Effector memory CD8-positive, alpha-beta T cell (primary cell): ENCODE measurements around the gene ADAMTS17.
A peak's percentile ranks its signal among the peaks of the same experiment; 100 is the strongest.

Source experiments
- ATAC-seq: fragments of 150-1000 bp; cut with Tn5 transposase; replicated peaks from 2 replicates; pipeline ENCODE4 v1.10.0; 2021; ENCODE audit warnings: mild to moderate bottlenecking, moderate library complexity
- DNase-seq, 3 experiments: peaks; one replicate each; pipeline ENCODE4 v3.0.0; 2021
- H3K27ac Mint-ChIP-seq, 2 donors: one replicate each; pipeline ENCODE4 v1.8.0; 2022; ENCODE audit warnings: mild to moderate bottlenecking in 2 of 2, mixed read lengths in 2 of 2, moderate library complexity in 2 of 2
- H3K27me3 Mint-ChIP-seq, 2 donors: one replicate each; pipeline ENCODE4 v1.8.0; 2022; ENCODE audit warnings: mixed read lengths in 2 of 2
- H3K36me3 Mint-ChIP-seq: one replicate; pipeline ENCODE4 v1.8.0; 2022; ENCODE audit warnings: mild to moderate bottlenecking, moderate library complexity, mixed read lengths; ENCODE audit not compliant: insufficient read depth
- H3K4me1 Mint-ChIP-seq, 2 donors: one replicate each; pipeline ENCODE4 v1.8.0; 2022; ENCODE audit warnings: low read depth in 2 of 2, mixed read lengths in 2 of 2
- H3K4me3 Mint-ChIP-seq, 2 donors: one replicate each; pipeline ENCODE4 v1.8.0; 2022; ENCODE audit warnings: mild to moderate bottlenecking in 2 of 2, mixed read lengths in 2 of 2, moderate library complexity in 2 of 2
- H3K9me3 Mint-ChIP-seq, 2 donors: one replicate each; pipeline ENCODE4 v1.8.0; 2022; ENCODE audit warnings: mixed read lengths in 2 of 2

Gene ADAMTS17

DNA sequence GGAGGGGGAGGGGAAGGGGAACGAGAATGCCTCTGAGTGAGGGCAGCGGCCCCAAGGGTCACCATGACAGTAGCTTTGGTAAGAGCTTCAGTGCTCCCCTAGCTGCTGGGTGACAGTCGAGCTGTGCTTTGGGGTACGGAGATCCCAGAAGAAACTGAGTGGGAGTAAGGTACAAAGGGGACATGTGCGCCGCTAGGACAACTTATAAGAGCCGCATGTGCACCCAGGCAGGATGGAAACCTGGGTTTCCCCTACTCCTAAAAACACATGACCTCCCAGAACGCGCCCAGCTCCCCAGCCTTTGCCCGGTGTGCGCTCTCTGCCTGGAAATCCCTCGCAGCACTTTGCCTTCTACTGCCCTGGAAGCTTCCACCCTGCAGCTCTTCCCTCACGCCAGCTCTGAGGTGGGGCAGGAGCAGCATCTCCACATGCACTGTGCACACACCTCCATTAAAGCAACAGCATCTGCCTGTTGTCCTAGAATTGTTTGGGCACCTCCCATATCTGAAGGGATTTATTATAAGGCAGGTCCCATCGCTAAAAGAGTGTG lies 232.2 kb downstream of the ADAMTS17 start:
- H3K9me3 Mint-ChIP-seq: no peaks in the 10 kb centered on the region
- no peak overlapping the region for H3K27ac Mint-ChIP-seq
- H3K27me3 Mint-ChIP-seq: no peaks in the 10 kb centered on the region
- DNase-seq (no peak), ATAC-seq (no peak)
- no peak overlapping the region for H3K4me3 Mint-ChIP-seq
- H3K36me3 Mint-ChIP-seq: no peaks in the 10 kb centered on the region
- H3K4me1 Mint-ChIP-seq: peaks cover 0 to 8% of the 10 kb centered on the region in 2 donors

GRCh38 chr15:100108846-100109245 lies 232.9 kb downstream of the ADAMTS17 start:
- Mint-ChIP-seq H3K4me3 (no peak overlapping the region), H3K9me3 (no peaks in the 10 kb centered on the region), H3K36me3 (no peaks in the 10 kb centered on the region), H3K27me3 (no peaks in the 10 kb centered on the region), H3K4me1 (peaks cover 0 to 8% of the 10 kb centered on the region in 2 donors), H3K27ac (no peak overlapping the region)
- no peak for ATAC-seq
- DNase-seq: no peak

GRCh38 chr15:100108346-100108745 lies 233.4 kb downstream of the ADAMTS17 start:
- Mint-ChIP-seq H3K4me3 (no peak overlapping the region), H3K4me1 (peaks cover 0 to 8% of the 10 kb centered on the region in 2 donors), H3K9me3 (no peaks in the 10 kb centered on the region), H3K36me3 (no peaks in the 10 kb centered on the region), H3K27ac (no peak overlapping the region), H3K27me3 (no peaks in the 10 kb centered on the region)
- DNase-seq: no peak
- ATAC-seq: no peak

- H3K27me3 Mint-ChIP-seq: no peaks in the 10 kb centered on the region
- ATAC-seq (no peak), DNase-seq (no peak)
- no peaks in the 10 kb centered on the region for H3K9me3 Mint-ChIP-seq
- no peak overlapping the region for H3K27ac Mint-ChIP-seq
- H3K4me3 Mint-ChIP-seq: no peak overlapping the region
- peaks cover 0 to 8% of the 10 kb centered on the region in 2 donors for H3K4me1 Mint-ChIP-seq
- no peaks in the 10 kb centered on the region for H3K36me3 Mint-ChIP-seq
Observed at GRCh38 chr15:100107606-100108225, 234.1 kb downstream of the ADAMTS17 start.

DNA sequence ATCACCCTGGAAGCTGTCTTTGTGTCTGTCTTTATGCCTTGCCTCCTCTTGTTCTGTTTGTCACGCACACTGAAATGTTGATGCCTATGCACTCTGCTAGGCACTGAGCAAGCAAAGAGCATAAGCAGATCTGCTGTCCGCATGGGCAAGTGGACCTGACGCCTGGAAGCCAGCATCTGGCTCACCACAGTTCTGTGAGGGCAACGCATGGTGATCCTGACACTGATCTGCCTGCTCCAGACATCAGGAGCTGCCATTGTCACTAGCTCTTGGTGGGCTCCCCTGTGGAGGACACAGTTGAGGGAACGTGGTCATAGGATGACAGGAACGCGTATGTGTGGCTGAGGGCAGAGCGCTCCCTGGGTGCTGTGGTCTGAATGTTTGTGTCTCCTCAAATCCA lies 234.6 kb downstream of the ADAMTS17 start:
- H3K36me3 Mint-ChIP-seq: no peaks in the 10 kb centered on the region
- no peak overlapping the region for H3K4me3 Mint-ChIP-seq
- no peaks in the 10 kb centered on the region for H3K27me3 Mint-ChIP-seq
- peaks cover 0 to 8% of the 10 kb centered on the region in 2 donors for H3K4me1 Mint-ChIP-seq
- no peak for ATAC-seq
- H3K9me3 Mint-ChIP-seq: no peaks in the 10 kb centered on the region
- no peak for DNase-seq
- H3K27ac Mint-ChIP-seq: no peak overlapping the region

GRCh38 chr15:100106732-100107131 lies 235.0 kb downstream of the ADAMTS17 start:
- no peaks in the 10 kb centered on the region for H3K27me3 Mint-ChIP-seq
- H3K4me1 Mint-ChIP-seq: peaks cover 0 to 8% of the 10 kb centered on the region in 2 donors
- H3K4me3 Mint-ChIP-seq: no peak overlapping the region
- H3K9me3 Mint-ChIP-seq: no peaks in the 10 kb centered on the region
- ATAC-seq: no peak
- peak overlapping the region in 1 of 2 donors; percentile 22 for H3K27ac Mint-ChIP-seq
- DNase-seq: no peak
- H3K36me3 Mint-ChIP-seq: no peaks in the 10 kb centered on the region

DNA sequence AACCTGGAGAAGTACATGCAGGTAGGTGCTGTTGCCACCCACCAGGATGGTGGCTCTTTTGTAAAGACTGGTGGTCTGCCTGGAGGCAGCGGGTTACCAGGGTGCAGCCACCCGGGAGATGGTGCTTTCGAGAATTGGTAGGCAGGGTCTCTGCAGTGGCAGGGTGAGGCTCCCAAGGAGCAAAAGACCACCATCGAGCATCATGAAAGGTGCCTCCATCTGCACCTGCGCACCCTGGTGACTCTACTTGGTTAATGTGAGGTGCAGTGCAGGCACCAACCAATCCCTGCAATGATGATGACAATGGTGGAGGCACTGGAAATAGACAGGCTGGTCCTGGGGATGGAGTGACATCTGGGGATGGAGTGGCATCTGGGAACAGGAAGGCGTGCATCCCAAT lies 236.7 kb downstream of the ADAMTS17 start:
- Mint-ChIP-seq H3K36me3 (no peaks in the 10 kb centered on the region), H3K27me3 (no peaks in the 10 kb centered on the region), H3K4me1 (peaks cover 0 to 2% of the 10 kb centered on the region in 2 donors), H3K9me3 (no peaks in the 10 kb centered on the region), H3K4me3 (no peak overlapping the region), H3K27ac (no peak overlapping the region)
- ATAC-seq (no peak), DNase-seq (no peak)

DNA sequence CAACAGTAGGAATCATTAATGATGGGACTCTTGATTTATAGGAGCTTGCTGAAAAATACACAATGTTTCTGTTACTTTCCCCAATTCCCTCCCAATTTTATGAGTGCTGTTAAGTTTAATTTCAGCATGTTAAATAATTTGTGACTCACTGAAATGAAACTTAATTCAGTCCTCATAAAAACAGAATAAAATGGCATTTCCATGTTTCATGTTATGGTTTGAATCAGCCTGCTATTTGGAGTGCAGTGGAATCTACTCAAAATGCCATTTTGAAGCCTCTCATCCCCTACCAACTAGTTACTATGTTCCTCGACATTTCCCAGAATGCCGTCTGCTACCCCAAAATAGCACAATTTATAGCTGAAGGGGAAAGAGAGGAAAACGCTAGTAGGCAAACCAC lies 237.5 kb downstream of the ADAMTS17 start:
- Mint-ChIP-seq H3K36me3 (no peaks in the 10 kb centered on the region), H3K9me3 (no peaks in the 10 kb centered on the region), H3K4me1 (no peaks in the 10 kb centered on the region), H3K27me3 (no peaks in the 10 kb centered on the region), H3K27ac (no peak overlapping the region), H3K4me3 (no peak overlapping the region)
- DNase-seq (no peak), ATAC-seq (no peak)

DNA sequence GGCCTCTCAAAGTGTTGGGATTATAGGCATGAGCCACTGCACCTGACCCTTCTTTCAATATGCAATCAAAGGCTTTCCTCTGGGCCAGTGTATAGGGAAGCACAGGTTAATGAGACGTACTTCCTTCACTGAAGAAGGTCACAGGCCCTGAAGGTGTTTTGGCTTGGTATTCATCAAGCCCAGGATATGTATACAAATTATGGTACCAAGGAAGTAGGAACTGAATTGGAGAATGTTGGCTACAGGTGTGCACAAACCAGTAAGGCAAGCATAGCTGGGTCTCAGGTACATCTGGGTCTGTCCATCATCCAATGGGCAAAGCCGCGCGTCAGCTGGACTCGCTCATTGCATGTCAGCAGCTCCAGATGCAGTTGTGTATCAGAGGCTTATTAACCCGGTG lies 237.9 kb downstream of the ADAMTS17 start:
- Mint-ChIP-seq H3K27ac (no peak overlapping the region), H3K9me3 (no peaks in the 10 kb centered on the region), H3K4me3 (no peak overlapping the region), H3K27me3 (no peaks in the 10 kb centered on the region), H3K36me3 (no peaks in the 10 kb centered on the region), H3K4me1 (no peaks in the 10 kb centered on the region)
- ATAC-seq (no peak), DNase-seq (no peak)

GRCh38 chr15:100101426-100102089 lies 240.2 kb downstream of the ADAMTS17 start:
- ATAC-seq: no peak
- H3K27ac Mint-ChIP-seq: peak overlapping the region in 1 of 2 donors; percentile 7

GRCh38 chr15:100100926-100101325 lies 240.8 kb downstream of the ADAMTS17 start:
- H3K27ac Mint-ChIP-seq: peak overlapping the region in 1 of 2 donors; percentile 7
- ATAC-seq (no peak), DNase-seq (no peak)
- H3K36me3 Mint-ChIP-seq: no peaks in the 10 kb centered on the region
- no peaks in the 10 kb centered on the region for H3K4me1 Mint-ChIP-seq
- no peaks in the 10 kb centered on the region for H3K9me3 Mint-ChIP-seq
- H3K27me3 Mint-ChIP-seq: no peaks in the 10 kb centered on the region
- no peak overlapping the region for H3K4me3 Mint-ChIP-seq

More at GRCh38 chr15:100101426-100102089, 240.2 kb downstream of the ADAMTS17 start:
- H3K9me3 Mint-ChIP-seq: no peaks in the 10 kb centered on the region
- H3K4me1 Mint-ChIP-seq: no peaks in the 10 kb centered on the region
- no peak overlapping the region for H3K4me3 Mint-ChIP-seq
- no peaks in the 10 kb centered on the region for H3K27me3 Mint-ChIP-seq
- no peak for DNase-seq
- H3K36me3 Mint-ChIP-seq: no peaks in the 10 kb centered on the region

DNA sequence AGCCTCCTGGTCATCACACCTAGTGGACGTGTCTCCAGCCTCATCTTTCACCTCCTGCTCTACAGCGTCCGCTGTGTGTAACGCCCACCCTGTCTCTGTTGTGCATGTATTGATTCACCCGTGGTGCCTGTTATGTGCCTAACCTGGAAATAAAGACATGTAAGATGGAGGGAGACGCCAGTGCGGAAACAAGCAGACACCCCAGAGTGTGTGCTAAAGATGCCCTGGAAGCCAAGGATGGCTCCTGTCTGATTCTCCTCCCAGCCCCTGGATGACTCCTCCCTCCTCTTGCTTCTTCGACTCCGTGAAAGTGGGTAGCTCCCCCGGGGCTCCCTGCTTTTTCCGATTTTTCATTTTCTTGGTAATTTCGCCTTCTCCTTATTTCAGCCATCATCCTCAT lies 241.8 kb downstream of the ADAMTS17 start:
- Mint-ChIP-seq H3K4me3 (no peak overlapping the region), H3K9me3 (no peaks in the 10 kb centered on the region), H3K36me3 (no peaks in the 10 kb centered on the region), H3K27ac (no peak overlapping the region), H3K4me1 (peaks cover 0 to 3% of the 10 kb centered on the region in 2 donors), H3K27me3 (no peaks in the 10 kb centered on the region)
- ATAC-seq: no peak
- DNase-seq: no peak

DNA sequence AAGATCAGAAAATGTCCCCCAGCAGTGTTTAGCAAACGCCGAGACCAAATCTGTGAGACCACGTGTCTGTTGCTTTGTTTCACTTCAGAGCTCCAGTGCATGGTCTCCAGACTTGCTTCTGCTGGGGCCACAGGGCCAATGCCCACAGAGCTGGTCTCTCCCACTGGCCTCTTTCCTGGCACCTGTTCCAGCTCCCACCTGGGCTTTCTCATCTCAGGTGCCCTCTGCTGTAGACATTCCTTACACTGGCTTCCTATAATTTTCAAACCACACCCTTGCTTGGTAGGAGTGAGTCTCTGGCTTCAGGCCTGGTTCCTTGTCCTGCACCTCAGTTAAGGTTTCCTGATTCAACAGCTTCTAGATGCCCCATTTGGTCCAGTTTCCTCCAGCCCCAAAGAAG lies 243.1 kb downstream of the ADAMTS17 start:
- no peak for DNase-seq
- no peak for ATAC-seq

More for the DNA sequence above, 243.1 kb downstream of the ADAMTS17 start:
- Mint-ChIP-seq H3K4me3 (no peak overlapping the region), H3K27me3 (no peaks in the 10 kb centered on the region), H3K36me3 (no peaks in the 10 kb centered on the region), H3K4me1 (peaks cover 0 to 5% of the 10 kb centered on the region in 2 donors), H3K27ac (no peak overlapping the region), H3K9me3 (no peaks in the 10 kb centered on the region)
